Nephron (organoid): Measurements from ENCODE around the gene MBD5.
A peak's percentile ranks its signal among the peaks of the same experiment; 100 is the strongest.

Source experiments
- H3K27ac Mint-ChIP-seq, 3 experiments: 2 replicates each; pipeline ENCODE4 v1.8.0; 2020; ENCODE audit warnings: mixed read lengths in 3 of 3, mild to moderate bottlenecking in 2 of 3, moderate library complexity in 1 of 3
- H3K27me3 Mint-ChIP-seq: 2 replicates; pipeline ENCODE4 v1.8.0; 2021; ENCODE audit warnings: low read depth, mild to moderate bottlenecking, moderate library complexity, mixed read lengths
- H3K36me3 Mint-ChIP-seq: 2 replicates; pipeline ENCODE4 v1.8.0; 2020; ENCODE audit warnings: low read depth, mixed read lengths
- H3K4me1 Mint-ChIP-seq: 2 replicates; pipeline ENCODE4 v1.8.0; 2020; ENCODE audit warnings: mixed read lengths
- H3K4me3 Mint-ChIP-seq, 3 experiments: 2 replicates each; pipeline ENCODE4 v1.8.0; 2020; ENCODE audit warnings: mild to moderate bottlenecking in 3 of 3, mixed read lengths in 3 of 3, moderate library complexity in 2 of 3
- H3K9me3 Mint-ChIP-seq: 2 replicates; pipeline ENCODE4 v1.8.0; 2020; ENCODE audit warnings: mixed read lengths
- CTCF ChIP-seq, 3 experiments: fragments of 200-600 bp; sonication (generic); IDR thresholded peaks; one replicate each; pipeline ENCODE4 v1.5.0; 2021; ENCODE audit warnings: antibody characterized with exemption in 3 of 3; ENCODE audit not compliant: unreplicated experiment in 3 of 3

The MBD5 gene

GRCh38 chr2:148255929-148256328 is 235.0 kb downstream of the MBD5 start:
- no peak for TF ChIP-seq CTCF (IDR thresholded peaks at IDR 0.05; ENCODE audit: unreplicated experiment in 3 of 3)
- peaks cover 93% of the 10 kb centered on the region for H3K36me3 Mint-ChIP-seq
- H3K4me1 Mint-ChIP-seq: no peaks in the 10 kb centered on the region
- no peaks in the 10 kb centered on the region for H3K27me3 Mint-ChIP-seq
- no peak overlapping the region for H3K4me3 Mint-ChIP-seq
- H3K27ac Mint-ChIP-seq: no peak overlapping the region
- peaks cover 51% of the 10 kb centered on the region for H3K9me3 Mint-ChIP-seq

GRCh38 chr2:148257276-148257675 is 236.4 kb downstream of the MBD5 start:
- Mint-ChIP-seq H3K27me3 (no peaks in the 10 kb centered on the region), H3K4me1 (no peaks in the 10 kb centered on the region), H3K9me3 (peaks cover 44% of the 10 kb centered on the region), H3K27ac (no peak overlapping the region), H3K4me3 (no peak overlapping the region), H3K36me3 (peaks cover 94% of the 10 kb centered on the region)
- no peak for TF ChIP-seq CTCF (IDR thresholded peaks at IDR 0.05; ENCODE audit: unreplicated experiment in 3 of 3)

- no peak overlapping the region for H3K4me3 Mint-ChIP-seq
- no peak overlapping the region for H3K27ac Mint-ChIP-seq
- no peaks in the 10 kb centered on the region for H3K4me1 Mint-ChIP-seq
- peaks cover 88% of the 10 kb centered on the region for H3K36me3 Mint-ChIP-seq
- H3K27me3 Mint-ChIP-seq: no peaks in the 10 kb centered on the region
- no peak for TF ChIP-seq CTCF (IDR thresholded peaks at IDR 0.05; ENCODE audit: unreplicated experiment in 3 of 3)
- H3K9me3 Mint-ChIP-seq: peaks cover 40% of the 10 kb centered on the region
These were observed 237.2 kb downstream of the MBD5 start for GRCh38 chr2:148258124-148258523.

GRCh38 chr2:148259674-148260073 is 238.8 kb downstream of the MBD5 start:
- Mint-ChIP-seq H3K4me3 (no peak overlapping the region), H3K4me1 (no peaks in the 10 kb centered on the region), H3K36me3 (peaks cover 81% of the 10 kb centered on the region), H3K9me3 (peaks cover 28% of the 10 kb centered on the region), H3K27ac (no peak overlapping the region), H3K27me3 (no peaks in the 10 kb centered on the region)
- TF ChIP-seq CTCF (IDR thresholded peaks at IDR 0.05; ENCODE audit: unreplicated experiment in 3 of 3): no peak

GRCh38 chr2:148263890-148264289 is 243.0 kb downstream of the MBD5 start:
- H3K27me3 Mint-ChIP-seq: no peaks in the 10 kb centered on the region
- TF ChIP-seq CTCF (IDR thresholded peaks at IDR 0.05; ENCODE audit: unreplicated experiment in 3 of 3): no peak
- no peak overlapping the region for H3K4me3 Mint-ChIP-seq
- peaks cover 15% of the 10 kb centered on the region for H3K9me3 Mint-ChIP-seq
- peaks cover 45% of the 10 kb centered on the region for H3K36me3 Mint-ChIP-seq
- no peak overlapping the region for H3K27ac Mint-ChIP-seq
- H3K4me1 Mint-ChIP-seq: no peaks in the 10 kb centered on the region

- H3K4me3 Mint-ChIP-seq: peak overlapping the region in 1 of 3 experiments; percentile 5
- peak overlapping the region; percentile 91 to 94 (median 93) for H3K27ac Mint-ChIP-seq
- peaks cover 27% of the 10 kb centered on the region for H3K36me3 Mint-ChIP-seq
- peaks cover 6% of the 10 kb centered on the region for H3K9me3 Mint-ChIP-seq
- TF ChIP-seq CTCF (IDR thresholded peaks at IDR 0.05; ENCODE audit: unreplicated experiment in 3 of 3): no peak
- no peaks in the 10 kb centered on the region for H3K27me3 Mint-ChIP-seq
- peaks cover 10% of the 10 kb centered on the region for H3K4me1 Mint-ChIP-seq
These were observed 252.3 kb downstream of the MBD5 start for GRCh38 chr2:148273158-148273691.
